DOHH2 (cell line): Measurements from ENCODE around the gene MKNK2.
A peak's percentile ranks its signal among the peaks of the same experiment; 100 is the strongest.
"Not testable (repeated sequence)": the region's sequence is repeated elsewhere in the genome, so short reads cannot be mapped to it uniquely, and the experiment has no call there.

Source experiments
- H3F3A ChIP-seq: fragments of 200-600 bp; sonication (generic), shearing (Covaris generic); 2 replicates; pipeline ENCODE4 v1.6.0; 2016; ENCODE audit warnings: antibody characterized with exemption, mild to moderate bottlenecking; ENCODE audit not compliant: control insufficient read depth, insufficient read depth
- H3K27ac ChIP-seq: fragments of 200-600 bp; sonication (generic); 2 replicates; pipeline ENCODE4 v1.5.1; 2014; ENCODE audit warnings: low read depth, mild to moderate bottlenecking, low read length, moderate library complexity
- H3K27me3 ChIP-seq: fragments of 200-600 bp; sonication (generic); 2 replicates; pipeline ENCODE4 v1.6.1; 2014; ENCODE audit warnings: mild to moderate bottlenecking, low read length, mixed read lengths; ENCODE audit not compliant: control insufficient read depth
- H3K36me3 ChIP-seq: fragments of 200-600 bp; sonication (generic); 2 replicates; pipeline ENCODE4 v1.6.1; 2014; ENCODE audit warnings: mild to moderate bottlenecking, low read length, moderate library complexity, mixed read lengths; ENCODE audit not compliant: control insufficient read depth
- H3K4me1 ChIP-seq: fragments of 200-600 bp; sonication (generic); 2 replicates; pipeline ENCODE4 v1.6.1; 2014; ENCODE audit warnings: mild to moderate bottlenecking, low read length, mixed read lengths; ENCODE audit not compliant: control insufficient read depth
- H3K4me2 ChIP-seq: fragments of 200-600 bp; sonication (generic); 2 replicates; pipeline ENCODE4 v1.6.0; 2014; ENCODE audit warnings: mild to moderate bottlenecking, low read length, moderate library complexity
- H3K4me3 ChIP-seq: fragments of 200-600 bp; sonication (generic); 2 replicates; pipeline ENCODE4 v1.5.1; 2014; ENCODE audit warnings: mild to moderate bottlenecking, low read length, mixed read lengths
- H3K79me2 ChIP-seq: fragments of 200-600 bp; sonication (generic); 2 replicates; pipeline ENCODE4 v1.6.1; 2014; ENCODE audit warnings: mild to moderate bottlenecking, low read length, mixed read lengths; ENCODE audit not compliant: control insufficient read depth
- H3K9me2 ChIP-seq: fragments of 200-600 bp; sonication (generic); replicated peaks from 2 replicates; pipeline ENCODE4 v1.6.1; 2014; ENCODE audit warnings: mild to moderate bottlenecking, low read length, mixed read lengths; ENCODE audit not compliant: control insufficient read depth
- H3K9me3 ChIP-seq: fragments of 200-600 bp; sonication (generic); 2 replicates; pipeline ENCODE4 v1.6.1; 2014; ENCODE audit warnings: antibody characterized with exemption, low read length, mixed read lengths; ENCODE audit not compliant: control insufficient read depth, insufficient read depth
- H4K20me1 ChIP-seq: fragments of 200-600 bp; sonication (generic); 2 replicates; pipeline ENCODE4 v1.6.0; 2014; ENCODE audit warnings: low read depth, mild to moderate bottlenecking, antibody characterized with exemption, low read length, moderate library complexity; ENCODE audit not compliant: control insufficient read depth, insufficient read depth
- CTCF ChIP-seq: fragments of 200-600 bp; sonication (generic); IDR thresholded peaks from one replicate; pipeline ENCODE4 v1.5.1; 2014; ENCODE audit warnings: antibody characterized with exemption, mild to moderate bottlenecking, low read depth, low read length; ENCODE audit not compliant: poor library complexity, severe bottlenecking
- EZH2phosphoT487 ChIP-seq: fragments of 200-600 bp; sonication (generic); IDR thresholded peaks from 2 replicates; pipeline ENCODE4 v1.6.1; 2017; ENCODE audit warnings: borderline replicate concordance, mild to moderate bottlenecking, antibody characterized with exemption, low read length, moderate library complexity, mixed read lengths

MKNK2 gene

GRCh38 chr19:2034729-2035589, 16.1 kb downstream of the MKNK2 start:
- Histone ChIP-seq H3K36me3 (peaks cover 28% of the 10 kb centered on the region), H3K79me2 (no peaks in the 10 kb centered on the region), H3K4me3 (no peak overlapping the region), H4K20me1 (0 out of 2 replicates have a peak, but pooled peaks cover 5% of the 10 kb centered on the region), H3K4me1 (peaks cover 51% of the 10 kb centered on the region), H3K27me3 (peaks cover 10% of the 10 kb centered on the region), H3K9me2 (no peaks in the 10 kb centered on the region), H3K9me3 (no peaks in the 10 kb centered on the region), H3K27ac (no peak overlapping the region), H3F3A (peaks cover 26% of the 10 kb centered on the region), H3K4me2 (peak overlapping the region; percentile 28)
- TF ChIP-seq EZH2phosphoT487 (no peak), CTCF (no peak)

GRCh38 chr19:2034253-2034652, 16.8 kb downstream of the MKNK2 start:
- H4K20me1 ChIP-seq, H3K27me3 ChIP-seq, H3K9me2 ChIP-seq, H3K79me2 ChIP-seq, H3K9me3 ChIP-seq, H3K4me3 ChIP-seq, H3K27ac ChIP-seq: not testable (repeated sequence)
- peak overlapping the region; percentile 28; the same call in 1 of the 2 replicates for H3K4me2 ChIP-seq
- H3K4me1 ChIP-seq: peaks cover 44% of the 10 kb centered on the region
- peaks cover 26% of the 10 kb centered on the region for H3F3A ChIP-seq
- H3K36me3 ChIP-seq: peaks cover 21% of the 10 kb centered on the region

- TF ChIP-seq EZH2phosphoT487 (no peak), CTCF (no peak)
- Histone ChIP-seq H3K4me1 (peaks cover 40% of the 10 kb centered on the region), H3K36me3 (peaks cover 16% of the 10 kb centered on the region), H3F3A (peaks cover 26% of the 10 kb centered on the region), H3K27ac (no peak overlapping the region), H3K4me2 (no peak overlapping the region), H4K20me1 (no peaks in the 10 kb centered on the region), H3K4me3 (no peak overlapping the region), H3K9me3 (no peaks in the 10 kb centered on the region), H3K27me3 (peaks cover 10% of the 10 kb centered on the region), H3K9me2 (no peaks in the 10 kb centered on the region), H3K79me2 (no peaks in the 10 kb centered on the region)
Observed at GRCh38 chr19:2033825-2034159, 17.3 kb downstream of the MKNK2 start.

GRCh38 chr19:2033115-2033824, 17.8 kb downstream of the MKNK2 start:
- Histone ChIP-seq H3K4me3 (no peak overlapping the region), H3K4me1 (peaks cover 38% of the 10 kb centered on the region), H3F3A (peaks cover 24% of the 10 kb centered on the region), H3K9me3 (no peaks in the 10 kb centered on the region), H3K4me2 (no peak overlapping the region), H3K36me3 (peaks cover 11% of the 10 kb centered on the region), H4K20me1 (no peaks in the 10 kb centered on the region), H3K27me3 (peaks cover 10% of the 10 kb centered on the region), H3K9me2 (no peaks in the 10 kb centered on the region), H3K27ac (no peak overlapping the region), H3K79me2 (no peaks in the 10 kb centered on the region)
- TF ChIP-seq EZH2phosphoT487: no peak
- TF ChIP-seq CTCF: no peak
